ENCODE measurements around the gene ABCC5. TPM values are rescaled to one million over a fixed set of nuclear protein-coding genes. Genes with fewer than 3 reads are reported as not detected.

The ABCC5 gene
- total and polyA plus RNA-seq, 7 donors = 13.8 to 39.6 (median 22.0) TPM

DNA sequence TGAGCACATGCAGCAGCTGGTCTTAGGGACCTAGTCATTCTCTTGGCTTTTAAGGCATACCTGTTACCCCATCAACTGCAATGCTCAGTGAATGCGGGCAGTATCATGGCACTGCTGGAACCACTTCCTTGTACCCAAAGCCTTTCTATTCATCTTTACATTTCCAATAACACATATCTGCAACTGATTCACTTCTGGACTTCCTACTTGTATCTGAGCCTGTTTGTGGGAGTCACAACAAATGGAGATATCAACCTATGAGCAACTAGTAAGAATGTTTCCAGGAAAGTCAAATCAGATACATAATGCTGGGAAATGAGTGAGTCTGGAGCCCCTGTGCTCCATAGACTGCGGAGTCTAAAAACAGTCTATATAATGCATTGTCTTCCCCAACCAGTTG, 71.6 kb downstream of the ABCC5 start:
- WGBS, 2 donors = 97% methylated on average over 2 of the region's 2 CpGs
- Histone ChIP-seq H3K27me3 (no peaks in the 10 kb centered on the region), H3K27ac (no peak overlapping the region), H3K9me3 (no peaks in the 10 kb centered on the region), H3K36me3 (peaks cover 27 to 93% (median 59%) of the 10 kb centered on the region in 4 donors), H3K4me3 (no peak overlapping the region), H3K4me1 (no peaks in the 10 kb centered on the region)
- no peak for DNase-seq
- TF ChIP-seq POLR2A (IDR thresholded peaks at IDR 0.05) = no peak
- TF ChIP-seq EP300 (IDR thresholded peaks at IDR 0.05) = no peak
- TF ChIP-seq, protein P1, sequence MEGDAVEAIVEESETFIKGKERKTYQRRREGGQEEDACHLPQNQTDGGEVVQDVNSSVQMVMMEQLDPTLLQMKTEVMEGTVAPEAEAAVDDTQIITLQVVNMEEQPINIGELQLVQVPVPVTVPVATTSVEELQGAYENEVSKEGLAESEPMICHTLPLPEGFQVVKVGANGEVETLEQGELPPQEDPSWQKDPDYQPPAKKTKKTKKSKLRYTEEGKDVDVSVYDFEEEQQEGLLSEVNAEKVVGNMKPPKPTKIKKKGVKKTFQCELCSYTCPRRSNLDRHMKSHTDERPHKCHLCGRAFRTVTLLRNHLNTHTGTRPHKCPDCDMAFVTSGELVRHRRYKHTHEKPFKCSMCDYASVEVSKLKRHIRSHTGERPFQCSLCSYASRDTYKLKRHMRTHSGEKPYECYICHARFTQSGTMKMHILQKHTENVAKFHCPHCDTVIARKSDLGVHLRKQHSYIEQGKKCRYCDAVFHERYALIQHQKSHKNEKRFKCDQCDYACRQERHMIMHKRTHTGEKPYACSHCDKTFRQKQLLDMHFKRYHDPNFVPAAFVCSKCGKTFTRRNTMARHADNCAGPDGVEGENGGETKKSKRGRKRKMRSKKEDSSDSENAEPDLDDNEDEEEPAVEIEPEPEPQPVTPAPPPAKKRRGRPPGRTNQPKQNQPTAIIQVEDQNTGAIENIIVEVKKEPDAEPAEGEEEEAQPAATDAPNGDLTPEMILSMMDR (IDR thresholded peaks at IDR 0.05) = no peak
- no peak for TF ChIP-seq POLR2AphosphoS5 (IDR thresholded peaks at IDR 0.05)
- intact Hi-C loops (cut with DNase I) = no loop called here

DNA sequence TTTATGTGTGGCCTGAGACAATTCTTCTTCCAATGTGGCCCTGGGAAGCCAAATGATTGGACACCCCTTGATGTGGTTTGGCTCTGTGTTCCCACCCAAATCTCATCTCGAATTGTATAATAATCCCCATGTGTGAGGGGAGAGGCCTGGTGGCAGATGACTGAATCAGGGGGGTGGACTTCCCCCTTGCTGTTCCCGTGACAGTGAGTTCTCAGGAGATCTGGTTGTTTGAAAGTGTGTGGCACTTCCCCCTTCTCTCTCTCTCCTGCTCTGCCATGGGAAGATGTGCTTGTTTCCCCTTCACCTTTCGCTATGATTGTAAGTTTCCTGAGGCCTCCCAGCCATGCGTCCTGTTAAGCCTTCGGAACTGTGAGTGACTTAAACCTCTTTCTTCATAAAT, 72.9 kb downstream of the ABCC5 start:
- Histone ChIP-seq H3K27ac (no peak overlapping the region), H3K27me3 (no peaks in the 10 kb centered on the region), H3K36me3 (peaks cover 30 to 89% (median 50%) of the 10 kb centered on the region in 4 donors), H3K4me3 (no peak overlapping the region), H3K9me3 (no peaks in the 10 kb centered on the region), H3K4me1 (no peaks in the 10 kb centered on the region)
- TF ChIP-seq EP300 (IDR thresholded peaks at IDR 0.05) = no peak
- TF ChIP-seq POLR2AphosphoS5 (IDR thresholded peaks at IDR 0.05) = no peak
- no peak for TF ChIP-seq POLR2A (IDR thresholded peaks at IDR 0.05)
- TF ChIP-seq, protein P1 (IDR thresholded peaks at IDR 0.05) = no peak
- DNase-seq = no peak
- intact Hi-C loops (cut with DNase I) = no loop called here
- 88 to 92% methylated on average over 5 of the region's 5 CpGs for WGBS, 2 donors

DNA sequence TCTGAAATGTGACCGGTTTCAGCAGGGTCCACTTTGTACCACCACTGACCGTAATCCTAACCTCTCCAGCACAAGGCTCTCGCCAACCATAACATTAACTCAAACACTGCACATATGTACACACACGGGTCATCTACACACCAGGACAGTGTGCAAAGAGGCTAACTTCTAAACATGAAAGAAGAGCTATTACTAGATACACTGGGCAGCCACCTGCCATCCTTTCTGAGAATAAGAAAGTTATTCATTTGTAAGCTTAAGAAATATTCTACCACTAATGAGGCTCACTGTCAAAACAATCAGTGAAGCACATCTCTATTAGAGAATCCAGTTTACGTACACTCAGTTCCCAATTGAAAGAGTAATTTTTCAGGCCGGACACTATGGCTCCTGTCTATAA, 73.9 kb downstream of the ABCC5 start:
- DNase-seq = no peak
- 96% methylated on average over 6 of the region's 6 CpGs for WGBS, 2 donors
- Histone ChIP-seq H3K4me1 (no peaks in the 10 kb centered on the region), H3K27ac (no peak overlapping the region), H3K36me3 (peaks cover 23 to 89% (median 43%) of the 10 kb centered on the region in 4 donors), H3K9me3 (no peaks in the 10 kb centered on the region), H3K4me3 (no peak overlapping the region), H3K27me3 (no peaks in the 10 kb centered on the region)
- intact Hi-C loops (cut with DNase I) = no loop called here
- TF ChIP-seq EP300 (IDR thresholded peaks at IDR 0.05) (no peak), POLR2AphosphoS5 (IDR thresholded peaks at IDR 0.05) (no peak), POLR2A (IDR thresholded peaks at IDR 0.05) (no peak)
- TF ChIP-seq, protein P1 (IDR thresholded peaks at IDR 0.05) = no peak

GRCh38 chr3:183941216-183941615, 76.5 kb downstream of the ABCC5 start:
- Histone ChIP-seq H3K4me3 (no peak overlapping the region), H3K9me3 (no peaks in the 10 kb centered on the region), H3K27ac (no peak overlapping the region), H3K4me1 (no peaks in the 10 kb centered on the region), H3K27me3 (no peaks in the 10 kb centered on the region), H3K36me3 (peaks cover 22 to 88% (median 37%) of the 10 kb centered on the region in 4 donors)
- intact Hi-C loops (cut with DNase I) = no loop called here
- DNase-seq = no peak
- 78 to 81% methylated on average over 2 of the region's 2 CpGs for WGBS, 2 donors
- no peak for TF ChIP-seq EP300 (IDR thresholded peaks at IDR 0.05)
- TF ChIP-seq POLR2A (IDR thresholded peaks at IDR 0.05) = no peak
- TF ChIP-seq POLR2AphosphoS5 (IDR thresholded peaks at IDR 0.05) = no peak
- TF ChIP-seq, protein P1 (IDR thresholded peaks at IDR 0.05) = no peak
